NCI-H345 treated with DMSO at 0.1 percent for 48 hours (cell line): ENCODE measurements around the gene NEURL1B.

Experiments used
- DNase-seq: peaks from one replicate; lab custom pipeline; 2025; ENCODE audit not compliant: unreplicated experiment; lab: John Stamatoyannopoulos, UW

NEURL1B gene

GRCh38 chr5:172713809-172714490 is 72.9 kb downstream of the NEURL1B start:
- no peak for DNase-seq

GRCh38 chr5:172714491-172715420 is 73.7 kb downstream of the NEURL1B start:
- DNase-seq, result peak; percentile 34

GRCh38 chr5:172715421-172715780 is 74.3 kb downstream of the NEURL1B start:
- no peak for DNase-seq

DNA sequence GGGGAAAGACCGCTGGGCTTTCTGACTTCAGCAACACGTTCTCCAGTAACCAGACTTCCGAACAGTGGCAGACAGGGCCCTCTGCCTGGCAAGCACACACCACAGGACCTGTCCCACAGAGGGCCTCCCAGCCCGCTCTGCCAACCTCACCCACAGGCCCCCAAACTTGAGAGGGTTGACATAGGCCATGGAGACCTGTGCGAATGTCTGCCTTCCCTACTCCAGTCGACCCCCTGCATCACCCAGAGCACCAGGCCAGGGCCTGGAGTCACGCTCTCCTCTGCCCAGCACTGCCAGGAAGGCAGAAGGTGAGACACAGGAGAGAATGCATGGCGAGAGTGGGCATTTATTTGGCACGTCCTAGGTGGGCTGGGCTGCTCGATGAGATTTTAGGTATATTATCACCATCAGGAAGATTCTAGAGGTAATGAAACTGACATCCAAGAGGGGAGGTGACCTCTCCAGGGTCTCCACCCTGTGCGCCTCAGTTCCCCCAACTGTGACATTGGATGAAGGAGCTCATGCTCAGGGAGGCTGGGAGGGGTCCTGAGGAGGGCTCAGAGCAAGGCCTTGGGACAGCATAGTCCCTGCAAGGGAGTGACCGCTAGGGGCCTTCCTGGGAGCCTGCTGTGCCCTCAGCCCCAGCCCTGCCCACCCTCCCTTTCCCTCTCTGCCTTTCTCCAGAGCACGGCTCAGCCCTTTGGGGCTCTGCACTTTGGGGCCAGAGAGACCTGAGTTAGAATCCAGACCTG is 75.0 kb downstream of the NEURL1B start:
- DNase-seq, result no peak

GRCh38 chr5:172716796-172717313 is 75.8 kb downstream of the NEURL1B start:
- peak; percentile 44 for DNase-seq

DNA sequence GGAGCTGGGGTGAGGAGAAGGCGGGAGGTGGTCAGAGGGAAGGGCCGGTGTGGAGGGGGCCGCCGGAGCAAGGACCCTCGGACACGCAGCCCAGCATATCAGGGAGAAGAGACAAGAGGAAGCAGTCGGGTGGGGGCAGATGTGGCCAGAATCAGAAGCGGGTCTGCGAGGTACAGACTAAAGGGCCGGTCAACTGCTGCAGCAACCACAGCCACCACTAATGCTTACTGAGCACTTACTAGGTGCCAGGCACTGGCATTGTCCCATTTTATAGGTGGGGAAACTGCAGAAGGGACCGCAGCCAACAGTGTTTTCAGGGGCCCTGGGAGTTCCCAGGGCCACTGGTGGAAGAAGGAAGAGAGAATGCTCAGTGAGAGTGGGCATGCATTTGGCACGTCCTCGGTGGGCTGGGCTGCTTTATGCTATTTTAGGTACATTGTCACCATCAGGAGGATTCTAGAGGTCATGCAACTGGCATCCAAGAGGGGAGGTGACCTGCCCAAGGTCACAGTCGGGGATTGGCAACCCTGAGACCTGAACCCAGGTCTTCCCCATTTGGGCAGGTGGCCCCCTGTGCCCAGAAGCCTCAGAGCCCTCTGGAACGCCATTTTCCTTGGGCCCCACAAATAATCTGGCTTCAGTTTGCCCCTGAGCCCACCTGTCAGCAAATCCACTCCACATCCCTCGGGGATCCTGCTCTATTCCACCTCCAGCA is 76.6 kb downstream of the NEURL1B start:
- no peak for DNase-seq

- DNase-seq, result no peak
These were observed 77.6 kb downstream of the NEURL1B start for GRCh38 chr5:172718527-172719114.

DNA sequence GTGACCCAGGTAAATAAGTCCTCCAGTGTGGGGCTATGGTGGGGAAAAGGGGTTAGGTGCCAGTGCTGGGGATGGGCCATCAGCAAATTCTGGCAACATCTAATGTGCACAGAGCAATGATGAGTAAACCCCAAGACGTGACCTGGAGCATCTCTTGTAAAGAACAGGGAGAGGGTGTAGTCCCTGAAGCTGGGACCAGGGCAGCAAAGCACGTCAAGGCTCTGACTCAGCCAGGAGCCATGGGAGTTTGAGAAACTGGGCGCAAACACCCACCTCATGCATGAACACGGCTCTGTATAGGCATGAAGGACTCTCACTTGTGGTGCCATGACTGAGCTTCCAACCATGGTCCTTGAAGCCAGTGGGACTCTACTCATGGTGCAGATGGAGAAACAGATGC is 78.1 kb downstream of the NEURL1B start:
- DNase-seq, result no peak

- DNase-seq, result no peak
These were observed 79.6 kb downstream of the NEURL1B start for GRCh38 chr5:172720655-172721054.

GRCh38 chr5:172721455-172722326 is 80.6 kb downstream of the NEURL1B start:
- DNase-seq, result no peak

DNA sequence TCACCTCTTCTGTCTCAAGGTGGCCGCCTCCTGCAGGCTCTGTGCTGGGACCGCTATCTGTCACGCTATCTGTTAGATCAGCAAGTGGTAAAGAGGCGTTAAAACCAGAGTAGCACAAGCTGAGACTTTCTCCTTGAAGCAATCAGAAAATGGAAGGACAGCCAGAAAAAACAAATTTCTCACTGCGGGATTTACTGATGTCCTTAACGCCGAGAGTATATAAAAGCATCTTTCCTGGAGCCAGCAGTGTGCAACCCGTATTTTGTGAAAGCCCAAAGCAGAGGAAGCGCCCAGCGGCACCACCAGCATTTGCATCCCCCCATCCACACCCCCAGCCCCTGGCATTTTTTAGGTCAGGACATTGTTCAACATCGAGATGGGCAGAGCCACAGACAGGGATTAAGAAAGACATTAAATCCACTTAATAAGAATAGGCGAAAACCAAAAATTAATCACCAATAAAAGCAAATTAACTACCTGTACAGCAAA is 81.3 kb downstream of the NEURL1B start:
- DNase-seq, result no peak

DNA sequence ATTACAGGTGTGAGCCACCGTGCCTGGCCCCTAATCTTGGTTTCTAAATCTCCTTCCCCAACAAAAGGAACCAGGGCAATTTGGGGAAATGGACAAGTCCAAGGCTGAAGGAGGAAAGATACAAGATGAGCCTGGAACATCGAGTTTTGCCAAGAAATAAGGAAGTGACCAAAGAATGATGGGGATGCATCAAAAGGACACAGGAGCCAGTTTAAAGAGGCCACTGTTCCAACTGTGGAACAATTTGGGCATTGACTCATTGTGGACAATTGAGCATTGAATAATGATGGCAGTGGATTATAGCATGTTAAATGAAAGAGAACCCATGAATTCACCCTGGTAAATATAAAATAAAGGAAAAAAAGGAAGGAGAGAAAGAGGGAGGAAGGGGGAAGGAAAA is 82.4 kb downstream of the NEURL1B start:
- no peak for DNase-seq

DNA sequence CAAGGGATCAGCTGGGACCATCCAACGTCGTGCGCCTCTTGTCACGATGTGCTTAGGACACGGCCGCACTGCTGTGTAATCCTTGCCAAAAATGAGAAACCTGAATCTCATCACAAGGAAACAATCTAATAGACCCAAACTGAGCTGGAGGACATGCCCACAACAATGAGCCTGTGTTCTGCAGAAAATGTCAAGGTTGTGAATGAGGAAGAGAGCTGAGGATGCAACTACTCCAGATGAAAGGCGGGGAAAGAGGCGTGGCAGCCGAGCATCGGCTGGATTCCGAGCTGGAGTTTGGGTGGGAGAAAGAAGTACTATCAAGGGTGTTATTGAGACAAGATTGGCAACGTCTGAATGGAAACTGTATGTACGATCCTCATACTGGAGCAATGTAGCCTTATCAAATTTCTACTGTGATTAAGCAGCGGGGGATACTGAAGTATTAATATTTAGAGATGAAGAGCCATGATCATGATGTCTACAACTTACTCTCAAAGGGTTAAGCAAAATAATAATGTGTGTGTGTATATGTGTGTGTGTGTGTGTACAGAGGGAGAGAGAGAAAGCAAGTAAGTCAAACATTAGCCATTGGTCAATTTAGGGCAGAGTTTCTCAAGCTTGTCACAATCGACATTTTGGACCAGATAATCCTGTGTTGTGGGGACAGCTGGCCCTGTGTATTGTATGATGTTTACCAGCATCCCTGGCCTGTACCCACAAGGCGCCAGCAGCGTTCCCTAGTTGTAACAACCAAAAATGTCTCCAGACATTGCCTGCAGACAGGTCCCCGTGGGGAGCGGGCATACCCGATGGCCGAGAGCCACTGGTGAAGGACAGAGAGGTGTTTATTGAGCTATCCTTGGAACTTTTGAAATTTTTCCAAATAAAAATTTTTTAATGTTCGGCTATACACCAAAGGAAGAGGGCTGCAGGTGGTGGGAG is 83.5 kb downstream of the NEURL1B start:
- no peak for DNase-seq

- no peak for DNase-seq
These were observed 84.2 kb downstream of the NEURL1B start for GRCh38 chr5:172725273-172725672.

GRCh38 chr5:172725785-172726184 is 84.7 kb downstream of the NEURL1B start:
- no peak for DNase-seq

- DNase-seq, result no peak
These were observed 85.9 kb downstream of the NEURL1B start for GRCh38 chr5:172726966-172727365.

GRCh38 chr5:172727551-172727950 is 86.5 kb downstream of the NEURL1B start:
- DNase-seq, result no peak
